Gastrocnemius medialis (tissue), 4 donors: Measurements from ENCODE around the gene DPP4.

Source experiments
- CTCF ChIP-seq, 5 experiments: fragments of 450-650 bp in 3 of 5; fragments of 200-600 bp in 2 of 5; sonication (generic) in 2 of 5; IDR thresholded peaks in 4 of 5; conservative IDR thresholded peaks in 1 of 5; 1 replicate in 4 of 5; 2 replicates in 1 of 5; pipeline ENCODE4 v1.5.1; 2016 to 2019; ENCODE audit warnings: antibody characterized with exemption in 5 of 5, mild to moderate bottlenecking in 3 of 5, moderate library complexity in 3 of 5
- POLR2A ChIP-seq, 2 donors: fragments of 450-650 bp; IDR thresholded peaks; one replicate each; pipeline ENCODE4 v1.6.1; 2017; ENCODE audit warnings: antibody characterized with exemption in 2 of 2, mild to moderate bottlenecking in 2 of 2, moderate library complexity in 2 of 2

DNA sequence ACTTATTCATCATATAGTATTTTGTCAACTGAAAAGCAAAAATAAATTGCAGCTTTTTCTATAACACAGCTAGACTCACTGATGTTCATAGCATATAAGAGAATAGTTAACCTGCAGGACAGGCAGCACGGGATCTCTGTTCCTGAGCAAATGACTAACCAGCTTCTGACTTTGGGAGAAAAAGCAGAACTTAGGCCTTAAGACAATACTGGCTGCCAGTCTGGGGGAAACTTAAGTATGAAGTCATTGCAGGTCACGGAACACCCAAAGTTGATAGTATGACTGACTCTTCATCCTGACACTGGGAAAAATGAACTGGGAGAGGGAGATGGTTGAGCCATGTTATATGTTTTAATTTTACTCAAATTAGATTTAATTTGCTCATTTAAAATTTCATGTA, 113.0 kb downstream of the DPP4 start:
- TF ChIP-seq CTCF (IDR thresholded peaks at IDR 0.05 in 4 of 5, conservative IDR thresholded peaks at IDR 0.05 in 1 of 5) (no peak), POLR2A (IDR thresholded peaks at IDR 0.05) (no peak)
